NCI-H345 (cell line): Measurements from ENCODE around the gene CCDC86.

Experiments
- DNase-seq: peaks from one replicate; lab custom pipeline; 2025; lab: John Stamatoyannopoulos, UW

The CCDC86 gene

GRCh38 chr11:60852982-60853950 lies 11.4 kb downstream of the CCDC86 start:
- DNase-seq = no peak

GRCh38 chr11:60854140-60854846 lies 12.4 kb downstream of the CCDC86 start:
- no peak for DNase-seq

GRCh38 chr11:60854847-60855725 lies 13.2 kb downstream of the CCDC86 start:
- no peak for DNase-seq

GRCh38 chr11:60855726-60856633 lies 14.1 kb downstream of the CCDC86 start, which contains the start of gene PTGDR2:
Gene PTGDR2 (minus strand): TSS chr11:60855950. CDS start chr11:60853722, 2,228 bp downstream.
- no peak for DNase-seq

GRCh38 chr11:60857378-60858232 lies 15.7 kb downstream of the CCDC86 start:
- DNase-seq = no peak

- DNase-seq = no peak
Measured at GRCh38 chr11:60858236-60858635, 16.3 kb downstream of the CCDC86 start.

GRCh38 chr11:60858731-60859464 lies 17.0 kb downstream of the CCDC86 start:
- no peak for DNase-seq

GRCh38 chr11:60859616-60860250 lies 17.8 kb downstream of the CCDC86 start:
- DNase-seq = no peak

GRCh38 chr11:60860943-60861342 lies 19.0 kb downstream of the CCDC86 start:
- DNase-seq = no peak

GRCh38 chr11:60862171-60862570 lies 20.3 kb downstream of the CCDC86 start:
- no peak for DNase-seq

- DNase-seq = no peak
Measured at GRCh38 chr11:60863550-60864521, 21.9 kb downstream of the CCDC86 start.

GRCh38 chr11:60864856-60865513 lies 23.1 kb downstream of the CCDC86 start:
- no peak for DNase-seq

- DNase-seq = peak; percentile 9
Measured at GRCh38 chr11:60866911-60867870, 25.3 kb downstream of the CCDC86 start, which contains the start of gene ZP1. Gene ZP1 (plus strand): TSS chr11:60867542. CDS start chr11:60867562, 20 bp downstream.

- DNase-seq = no peak
Measured at GRCh38 chr11:60867871-60868681, 26.2 kb downstream of the CCDC86 start.
